BJ (cell line): ENCODE measurements around the gene SSNA1. TPM values are rescaled to one million over a fixed set of nuclear protein-coding genes. Genes with fewer than 3 reads are reported as not detected.

Experiments used
- CTCF ChIA-PET: fragments of 350-600 bp; formaldehyde crosslinking; extraction: SDS; loops from one replicate; lab custom pipeline; 2021; ENCODE audit warnings: antibody characterized with exemption, inconsistent platforms; lab: Yijun Ruan, JAX
- POLR2A ChIA-PET: fragments of 300-600 bp; sonication (Branson Sonifier 250); formaldehyde crosslinking; extraction: SDS; loops from one replicate; lab custom pipeline; 2021; ENCODE audit warnings: antibody characterized with exemption; lab: Charles Lee
- DNase-seq: peaks from one replicate; pipeline ENCODE4 v3.0.0-alpha.2; 2011; ENCODE audit warnings: low read depth
- H3K27me3 ChIP-seq: 2 replicates; pipeline ENCODE4 v1.6.0; 2011; ENCODE audit warnings: low read length; ENCODE audit not compliant: control insufficient read depth, insufficient read depth
- H3K36me3 ChIP-seq: 2 replicates; pipeline ENCODE4 v1.5.1; 2011; ENCODE audit warnings: low read length; ENCODE audit not compliant: control insufficient read depth, insufficient read depth
- H3K4me3 ChIP-seq: 2 replicates; pipeline ENCODE4 v1.5.1; 2011; ENCODE audit warnings: low read depth, mild to moderate bottlenecking, control low read depth, low read length
- polyA plus RNA-seq: library from polyadenylated mRNA; depleted of rRNA; stranded (reverse); fragments of >200 nt; gene quantifications from 2 replicates; pipeline ENCODE4 v1.2.3, GENCODE V29; 2011
- TF ChIP-seq, protein P1 (sequence below): IDR thresholded peaks from 2 replicates; pipeline ENCODE4 v1.5.1; 2011; ENCODE audit warnings: low read depth, mild to moderate bottlenecking, control low read depth, inconsistent platforms, low read length, moderate library complexity; ENCODE audit not compliant: insufficient read depth

The SSNA1 gene
- polyA plus RNA-seq, 1 experiment = 81.4 TPM

DNA sequence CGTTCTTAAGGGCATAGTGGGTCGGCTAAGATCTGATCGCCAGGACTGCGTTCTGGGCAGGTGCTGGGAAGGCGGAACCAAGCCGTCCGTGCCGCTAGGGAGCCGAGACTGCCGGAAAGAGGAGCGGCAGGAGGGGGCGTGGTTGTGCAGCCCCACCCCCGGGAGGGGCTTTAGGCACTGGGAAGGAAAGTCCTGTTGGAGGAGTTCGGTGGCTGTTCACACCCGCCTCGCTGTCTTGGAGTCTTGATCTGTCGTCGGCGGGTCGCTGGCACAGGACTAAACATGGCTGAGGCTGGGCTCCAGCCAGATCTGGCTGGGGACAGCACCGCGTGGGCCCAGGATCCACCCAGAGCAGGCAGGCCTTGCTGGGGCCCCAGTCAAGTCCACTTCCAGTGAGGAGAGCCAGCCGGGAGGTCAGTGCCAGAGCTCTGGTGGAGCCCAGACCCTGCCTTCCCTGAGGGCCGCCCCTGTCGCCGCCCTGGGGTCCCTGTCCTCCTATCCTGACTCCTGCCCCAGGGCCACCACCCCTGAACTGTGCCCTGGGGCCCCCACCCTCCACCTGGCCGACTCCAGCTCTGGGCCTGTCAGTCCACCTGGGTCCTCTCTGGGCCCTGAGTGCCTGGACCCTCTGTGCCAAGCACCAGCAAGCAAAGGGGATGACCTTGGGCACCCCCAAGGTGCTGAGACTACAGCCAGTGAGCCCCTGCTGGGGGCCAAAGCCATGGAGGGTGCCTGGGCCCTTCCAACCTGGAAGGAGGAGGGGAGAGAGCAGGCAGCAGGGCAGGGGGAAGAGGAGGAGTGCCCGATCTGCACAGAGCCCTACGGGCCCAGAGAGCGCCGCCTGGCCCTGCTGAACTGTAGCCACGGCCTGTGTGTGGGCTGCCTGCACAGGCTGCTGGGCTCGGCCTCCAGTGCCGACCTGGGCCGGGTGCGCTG lies 29.1 kb downstream of the SSNA1 start:
- H3K36me3 ChIP-seq = no peaks in the 10 kb centered on the region; the same call in none of the 2 replicates
- no peak for DNase-seq
- ChIA-PET POLR2A (no interaction called here), CTCF (interaction anchor here (0.9 kb wide), 1 partner anchor 13 kb away, joined by 3 read pairs; the partner anchor contains the start of gene SLC34A3)
- no peak overlapping the region for H3K4me3 ChIP-seq
- TF ChIP-seq, protein P1, sequence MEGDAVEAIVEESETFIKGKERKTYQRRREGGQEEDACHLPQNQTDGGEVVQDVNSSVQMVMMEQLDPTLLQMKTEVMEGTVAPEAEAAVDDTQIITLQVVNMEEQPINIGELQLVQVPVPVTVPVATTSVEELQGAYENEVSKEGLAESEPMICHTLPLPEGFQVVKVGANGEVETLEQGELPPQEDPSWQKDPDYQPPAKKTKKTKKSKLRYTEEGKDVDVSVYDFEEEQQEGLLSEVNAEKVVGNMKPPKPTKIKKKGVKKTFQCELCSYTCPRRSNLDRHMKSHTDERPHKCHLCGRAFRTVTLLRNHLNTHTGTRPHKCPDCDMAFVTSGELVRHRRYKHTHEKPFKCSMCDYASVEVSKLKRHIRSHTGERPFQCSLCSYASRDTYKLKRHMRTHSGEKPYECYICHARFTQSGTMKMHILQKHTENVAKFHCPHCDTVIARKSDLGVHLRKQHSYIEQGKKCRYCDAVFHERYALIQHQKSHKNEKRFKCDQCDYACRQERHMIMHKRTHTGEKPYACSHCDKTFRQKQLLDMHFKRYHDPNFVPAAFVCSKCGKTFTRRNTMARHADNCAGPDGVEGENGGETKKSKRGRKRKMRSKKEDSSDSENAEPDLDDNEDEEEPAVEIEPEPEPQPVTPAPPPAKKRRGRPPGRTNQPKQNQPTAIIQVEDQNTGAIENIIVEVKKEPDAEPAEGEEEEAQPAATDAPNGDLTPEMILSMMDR = no peak
- H3K27me3 ChIP-seq = no peaks in the 10 kb centered on the region

- no peaks in the 10 kb centered on the region for H3K27me3 ChIP-seq
- no peaks in the 10 kb centered on the region; the same call in none of the 2 replicates for H3K36me3 ChIP-seq
- H3K4me3 ChIP-seq = no peak overlapping the region
- POLR2A ChIA-PET = no interaction called here
- CTCF ChIA-PET = no interaction called here
- no peak for DNase-seq
- TF ChIP-seq, protein P1 = no peak
Measured at GRCh38 chr9:137218212-137218753, 29.8 kb downstream of the SSNA1 start.

GRCh38 chr9:137218754-137219271 lies 30.3 kb downstream of the SSNA1 start:
- no peak overlapping the region for H3K4me3 ChIP-seq
- DNase-seq = no peak

DNA sequence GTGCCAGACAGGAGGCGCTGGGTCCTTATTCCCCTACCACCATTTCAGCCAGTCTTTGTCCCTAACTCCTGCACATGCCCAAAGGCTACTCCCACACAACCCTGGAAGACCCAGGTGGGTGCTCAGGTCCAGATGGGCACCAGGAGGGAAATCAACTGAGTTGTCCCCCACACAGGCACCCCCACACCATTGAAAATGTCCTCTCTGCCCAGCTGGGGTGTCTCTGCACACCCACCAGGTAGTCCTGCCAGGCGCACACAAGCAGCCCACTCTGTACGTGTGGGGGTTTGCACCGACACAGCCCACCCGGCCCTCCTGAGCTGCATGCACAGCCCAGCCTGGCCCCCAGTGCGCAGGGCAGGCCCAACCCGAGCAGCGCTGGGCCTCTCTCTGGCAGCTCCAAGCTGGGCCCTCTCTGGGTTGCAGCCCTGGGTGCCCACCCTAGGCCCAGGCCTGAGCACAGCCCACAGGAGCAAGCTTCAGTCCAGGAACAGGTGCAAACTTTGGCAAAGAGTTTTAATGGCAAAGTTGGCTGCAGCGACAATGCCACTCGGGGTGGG lies 31.4 kb downstream of the SSNA1 start:
- ChIA-PET CTCF (no interaction called here), POLR2A (no interaction called here)
- TF ChIP-seq, protein P1 = no peak
- no peak for DNase-seq
- Histone ChIP-seq H3K36me3 (no peaks in the 10 kb centered on the region; the same call in none of the 2 replicates), H3K4me3 (no peak overlapping the region), H3K27me3 (no peaks in the 10 kb centered on the region)

More at GRCh38 chr9:137218754-137219271, 30.3 kb downstream of the SSNA1 start:
- Histone ChIP-seq H3K27me3 (no peaks in the 10 kb centered on the region), H3K36me3 (no peaks in the 10 kb centered on the region; the same call in none of the 2 replicates)
- ChIA-PET CTCF (no interaction called here), POLR2A (no interaction called here)
- TF ChIP-seq, protein P1 = no peak
